HG03064 (cell line): Measurements from ENCODE around the gene LYSMD2.

Source experiments
- ATAC-seq: cut with Tn5 transposase; IDR thresholded peaks from one replicate; pipeline ENCODE4 v1.9.1; 2021; ENCODE audit warnings: low read depth; ENCODE audit not compliant: unreplicated experiment

LYSMD2 gene

GRCh38 chr15:51677021-51677420 is 60.4 kb downstream of the LYSMD2 start:
- ATAC-seq: no peak

- no peak for ATAC-seq
Measured at GRCh38 chr15:51675234-51675633, 62.2 kb downstream of the LYSMD2 start.
